A549 treated with CORT108297 at 1 μM for 4 hours (cell line): ENCODE results near the gene ZNF17. TPM values are rescaled to one million over a fixed set of nuclear protein-coding genes. Genes with fewer than 3 reads are reported as not detected.

ENCODE experiments used
- total RNA-seq: library from RNA; stranded (reverse); fragments of 200-300 nt; extraction: Qiagen RNA extraction; gene quantifications from 5 replicates; pipeline ENCODE4 v1.2.3, GENCODE V29; 2022

The ZNF17 gene
- 3.9 to 6.7 TPM (median 5.0 TPM) in 5 replicates for total RNA-seq

DNA sequence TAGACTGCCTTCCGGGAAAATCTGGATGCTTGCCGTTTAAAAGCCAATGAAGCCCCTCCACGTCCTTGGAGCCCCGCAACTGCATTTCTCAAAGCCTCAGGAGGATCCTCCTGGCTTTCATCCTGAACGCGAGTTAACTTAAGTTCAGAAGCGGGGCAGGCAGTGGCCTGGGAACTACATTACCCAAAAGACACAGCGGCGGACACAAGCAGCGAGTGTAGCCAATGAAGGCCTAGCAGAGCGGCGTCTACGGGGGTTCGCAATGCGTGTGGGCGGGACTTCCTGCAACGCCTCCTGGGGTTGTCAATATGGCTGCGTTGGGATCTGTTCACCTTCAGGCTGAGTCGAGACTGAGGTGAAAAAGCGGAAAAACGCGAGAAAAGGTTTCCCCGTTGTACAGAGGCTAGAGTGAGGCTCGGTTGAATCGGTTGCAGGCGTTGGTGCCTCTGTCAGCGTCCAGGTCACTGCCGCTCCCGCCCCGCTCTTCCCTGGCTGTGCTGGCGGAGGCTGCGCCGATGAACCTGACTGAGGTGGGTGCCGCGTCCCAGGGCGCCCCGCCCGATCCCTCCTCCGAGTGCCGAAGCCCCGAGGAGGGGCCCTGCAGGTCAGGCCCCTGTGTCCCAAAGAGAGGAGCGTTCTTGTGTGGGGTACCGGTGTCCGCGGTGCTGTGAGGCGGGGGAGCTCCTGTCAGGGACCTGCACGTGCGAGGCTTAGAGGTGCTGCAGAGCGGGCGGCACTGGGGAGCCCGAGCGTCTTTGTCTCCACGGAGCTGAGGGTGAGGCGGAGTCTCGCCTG is at the start of gene ZNF17:
Gene ZNF17 (plus strand): TSS at position 285 of the 795 bp plus-strand sequence. CDS start 2,455 bp downstream, outside the sequence.

DNA sequence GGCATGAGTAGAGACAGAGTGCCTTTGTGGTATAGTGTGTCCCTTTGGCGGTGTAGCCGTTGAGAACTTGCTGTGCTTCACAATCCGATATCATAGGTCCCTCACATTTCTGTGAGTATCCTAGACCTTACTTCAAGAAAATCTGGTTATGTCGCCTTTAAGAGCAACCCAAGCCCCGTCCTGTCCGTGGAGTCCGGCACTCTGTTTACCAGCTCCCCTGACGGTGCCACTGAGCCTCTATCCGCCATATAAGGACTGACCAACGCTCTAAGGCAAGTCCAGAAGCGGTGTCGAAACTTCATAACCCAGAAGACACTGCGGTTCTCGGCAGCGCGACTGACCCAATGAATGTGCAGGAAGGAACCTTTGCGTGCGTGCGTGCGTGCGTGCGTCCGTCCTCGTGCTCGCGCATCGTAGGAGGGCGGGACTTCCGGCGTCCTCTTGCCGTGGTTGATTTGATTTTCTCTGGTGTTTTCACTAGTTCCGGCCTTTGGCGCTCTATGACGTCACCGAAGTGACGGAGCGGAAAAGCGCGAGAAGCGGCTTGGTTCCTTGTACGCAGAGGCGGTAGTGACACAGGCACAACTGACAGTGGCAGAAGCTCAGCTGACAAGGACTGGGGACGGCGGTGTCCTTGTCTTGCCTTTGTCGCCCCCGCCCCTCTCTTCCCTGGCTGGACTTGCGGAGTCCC is 47.8 kb upstream of the ZNF17 start, which contains the start of the genes TRAPPC2B and ZNF547:
Gene TRAPPC2B (plus strand): TSS at position 555 of the 691 bp plus-strand sequence. CDS start 1,283 bp downstream, outside the sequence.
Gene ZNF547 (plus strand): TSS at position 555 of the 691 bp plus-strand sequence. CDS start 5,005 bp downstream, outside the sequence.

DNA sequence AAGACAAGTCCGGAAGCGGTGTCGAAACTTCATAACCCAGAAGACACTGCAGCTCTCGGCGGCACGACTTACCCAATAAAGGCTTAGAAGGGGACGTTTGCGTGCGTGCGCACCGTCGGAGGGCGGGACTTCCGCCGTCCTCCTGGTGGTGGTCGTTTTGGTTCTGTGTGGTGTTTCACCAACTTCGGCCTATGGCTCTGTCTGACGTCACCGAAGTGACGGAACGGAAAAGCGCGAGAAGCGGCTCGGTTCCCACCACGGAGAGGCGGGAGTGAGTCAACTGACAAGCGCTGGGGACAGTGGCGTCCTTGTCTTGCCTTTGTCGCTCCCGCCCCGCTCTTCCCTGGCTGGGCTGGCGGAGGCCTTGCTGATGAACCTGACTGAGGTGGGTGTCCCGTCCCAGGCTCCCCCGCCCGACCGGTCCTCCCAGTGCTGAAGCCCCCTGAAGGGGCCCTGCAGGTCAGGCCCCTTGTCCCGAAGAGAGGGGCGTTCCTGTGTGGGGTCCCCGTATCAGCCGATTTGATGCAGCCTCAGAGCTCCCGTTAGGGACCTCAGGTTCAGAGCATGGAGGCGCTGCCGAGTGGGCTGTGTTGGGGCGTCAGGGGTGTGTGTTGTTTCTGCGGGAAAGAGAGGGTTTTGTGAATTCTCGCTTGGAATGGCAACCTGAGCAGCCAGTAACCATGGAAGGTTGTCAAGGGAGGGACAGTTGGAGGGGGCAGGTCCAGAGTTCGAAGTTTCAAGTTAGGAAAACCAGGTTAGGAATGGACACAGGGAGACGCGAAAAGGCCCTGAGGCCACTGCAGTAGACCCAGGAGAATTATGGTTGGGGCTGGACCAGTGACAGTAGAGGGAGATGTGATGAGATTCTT is 21.0 kb upstream of the ZNF17 start, which contains the start of gene ZNF548:
Gene ZNF548 (plus strand): TSS at position 125 of the 869 bp plus-strand sequence. CDS start 246 bp downstream, at position 371.

DNA sequence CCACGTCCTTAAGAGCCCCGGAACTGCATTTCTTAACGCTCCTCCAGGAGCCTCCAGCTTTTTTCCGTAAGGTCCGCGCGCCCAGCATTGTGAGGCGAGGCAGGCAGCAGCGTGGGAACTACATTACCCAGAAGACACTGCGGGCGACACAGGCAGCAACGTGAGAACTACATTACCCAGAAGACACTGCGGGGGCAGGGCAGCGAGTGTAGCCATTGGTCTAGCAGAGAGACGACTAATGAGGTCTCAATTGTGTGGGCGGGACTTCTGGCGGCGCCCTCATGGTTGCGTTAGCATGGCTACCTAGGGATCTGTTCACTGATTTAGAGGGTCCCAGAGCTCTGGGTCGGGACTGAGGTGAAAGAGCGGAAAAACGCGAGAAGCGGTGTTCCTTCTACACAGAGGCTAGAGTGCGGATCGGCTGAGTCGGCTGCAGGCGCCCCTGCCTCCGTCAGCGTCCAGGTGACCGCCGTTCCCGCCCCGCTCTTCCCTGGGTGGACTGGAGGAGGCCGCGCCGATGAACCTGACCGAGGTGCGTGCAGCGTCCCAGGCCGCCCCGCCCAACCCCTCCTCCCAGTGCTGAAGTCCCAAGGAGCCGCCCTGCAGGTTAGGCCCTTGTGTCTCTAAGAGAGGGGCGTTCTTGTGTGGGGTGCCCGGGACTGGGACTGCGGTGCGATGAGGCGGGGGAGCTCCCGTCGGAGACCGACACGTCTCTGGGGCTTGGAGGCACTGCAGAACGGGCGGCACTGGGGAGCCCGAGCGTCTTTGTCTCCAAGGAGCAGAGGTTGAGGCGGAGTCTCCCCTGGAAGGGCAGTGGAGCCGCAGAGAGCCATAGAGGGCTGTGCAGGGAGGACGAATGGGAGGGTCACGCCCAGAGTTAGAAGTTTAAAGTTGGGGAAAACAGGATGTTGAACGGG is 24.4 kb downstream of the ZNF17 start, which contains the start of gene ZNF749:
Gene ZNF749 (plus strand): TSS at position 264 of the 917 bp plus-strand sequence. CDS start 254 bp downstream, at position 518.

Other genes starting within 250 kb of the ZNF17 start
- not detected in 5 replicates for gene DUXA, start 243.7 kb upstream of the ZNF17 start, total RNA-seq
- gene ZNF264, start 219.7 kb upstream of the ZNF17 start, total RNA-seq: 5.5 to 9.3 TPM (median 9.0 TPM) in 5 replicates
- gene AURKC, start 180.1 kb upstream of the ZNF17 start, total RNA-seq: 0.20 to 0.54 TPM (median 0.37 TPM) in 4 of 5 replicates, not detected in the other
- 1.3 to 2.3 TPM (median 1.7 TPM) in 5 replicates for gene ZNF805, start 170.5 kb upstream of the ZNF17 start, total RNA-seq
- 0.79 to 1.3 TPM (median 1.1 TPM) in 5 replicates for gene ZNF460, start 130.7 kb upstream of the ZNF17 start, total RNA-seq
- 1.0 to 1.7 TPM (median 1.3 TPM) in 5 replicates for gene ZNF543, start 90.7 kb upstream of the ZNF17 start, total RNA-seq
- 1.9 to 2.4 TPM (median 2.1 TPM) in 5 replicates for gene ZNF304, start 59.9 kb upstream of the ZNF17 start, total RNA-seq
- gene TRAPPC2B, start 47.6 kb upstream of the ZNF17 start, total RNA-seq: 14.9 to 16.4 TPM (median 15.4 TPM) in 5 replicates
- 1.1 to 1.9 TPM (median 1.6 TPM) in 5 replicates for gene ZNF547, start 47.6 kb upstream of the ZNF17 start, total RNA-seq
- 3.5 to 4.4 TPM (median 4.1 TPM) in 5 replicates for gene ZNF548, start 21.3 kb upstream of the ZNF17 start, total RNA-seq
- 13.7 to 16.8 TPM (median 16.0 TPM) in 5 replicates for gene ZNF749, start 24.2 kb downstream of the ZNF17 start, total RNA-seq
- gene VN1R1, start 46.0 kb downstream of the ZNF17 start, total RNA-seq: 0.05 to 0.07 TPM (median 0.07 TPM) in 4 of 5 replicates, not detected in the other
- gene ZNF772, start 66.4 kb downstream of the ZNF17 start, total RNA-seq: 0.90 to 1.7 TPM (median 1.4 TPM) in 5 replicates
- 5.6 to 8.0 TPM (median 6.6 TPM) in 5 replicates for gene ZNF419, start 76.6 kb downstream of the ZNF17 start, total RNA-seq
- gene ZNF773, start 88.8 kb downstream of the ZNF17 start, total RNA-seq: 3.9 to 6.3 TPM (median 4.6 TPM) in 5 replicates
- gene ZNF549, start 116.2 kb downstream of the ZNF17 start, total RNA-seq: 1.5 to 1.9 TPM (median 1.7 TPM) in 5 replicates
- gene ZNF550, start 148.7 kb downstream of the ZNF17 start, total RNA-seq: 2.8 to 4.1 TPM (median 3.8 TPM) in 5 replicates
- 3.5 to 4.3 TPM (median 4.3 TPM) in 5 replicates for gene ZNF416, start 167.8 kb downstream of the ZNF17 start, total RNA-seq
- not detected in 5 replicates for gene ZIK1, start 173.0 kb downstream of the ZNF17 start, total RNA-seq
- 4.3 to 5.7 TPM (median 4.9 TPM) in 5 replicates for gene ZNF530, start 188.7 kb downstream of the ZNF17 start, total RNA-seq
- gene ZNF134, start 203.1 kb downstream of the ZNF17 start, total RNA-seq: 6.9 to 10.2 TPM (median 8.7 TPM) in 5 replicates
- 5.4 to 6.8 TPM (median 5.9 TPM) in 5 replicates for gene ZNF211, start 222.0 kb downstream of the ZNF17 start, total RNA-seq